RPMI7951 (cell line): ENCODE data around the gene TOM1L1. TPM values are rescaled to one million over a fixed set of nuclear protein-coding genes. Genes with fewer than 3 reads are reported as not detected.

Experiments
- DNase-seq: peaks from one replicate; pipeline ENCODE4 v3.0.0-alpha.2; 2012; ENCODE audit warnings: low read depth
- total RNA-seq: library from RNA; depleted of rRNA; stranded (reverse); fragments of >200 nt; shearing (Covaris generic); gene quantifications from 2 replicates; pipeline ENCODE4 v1.2.3, GENCODE V29; 2014; rRNA removed

The TOM1L1 gene
- total RNA-seq, 1 experiment from 2014 or later = 42.2 TPM

- DNase-seq = peak; percentile 38
These were observed 92.4 kb downstream of the TOM1L1 start for GRCh38 chr17:54992797-54993639.

DNA sequence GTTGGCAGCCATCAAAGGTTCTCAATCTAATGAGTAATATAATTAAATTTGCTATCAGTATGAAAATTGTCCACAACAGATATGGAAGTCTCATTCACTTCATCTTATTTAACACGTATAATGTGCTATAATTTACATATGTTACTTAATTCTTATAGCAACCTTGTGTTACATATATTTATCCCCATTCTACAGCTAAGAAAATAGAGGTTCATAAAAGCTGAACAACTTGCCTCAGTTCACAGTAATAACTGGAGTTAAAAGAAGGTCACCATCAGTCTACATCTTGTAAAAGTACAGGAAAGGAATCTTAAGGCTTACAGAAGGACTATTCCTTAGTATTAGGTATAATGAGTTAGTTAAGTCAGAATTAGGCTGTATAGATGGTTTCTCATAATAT, 95.8 kb downstream of the TOM1L1 start:
- no peak for DNase-seq

DNA sequence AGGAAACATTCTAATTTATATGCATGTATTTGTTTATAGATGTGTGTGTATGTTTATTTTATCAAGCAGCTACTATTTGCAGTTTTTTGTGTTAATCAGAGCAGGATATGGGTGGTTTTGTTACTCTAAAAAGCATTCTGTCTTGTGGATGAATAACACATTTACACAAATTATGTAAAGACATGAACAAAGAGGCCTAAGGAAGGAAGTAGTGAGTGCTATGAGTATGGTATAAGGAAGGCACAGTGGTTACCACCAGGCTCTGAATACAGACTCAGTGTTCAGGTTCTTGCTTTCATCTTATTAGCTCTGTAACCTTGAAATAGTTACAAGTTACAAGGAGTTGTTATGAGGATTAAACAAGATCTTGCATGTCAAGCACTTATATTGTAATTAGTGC, 101.8 kb downstream of the TOM1L1 start:
- no peak for DNase-seq

DNA sequence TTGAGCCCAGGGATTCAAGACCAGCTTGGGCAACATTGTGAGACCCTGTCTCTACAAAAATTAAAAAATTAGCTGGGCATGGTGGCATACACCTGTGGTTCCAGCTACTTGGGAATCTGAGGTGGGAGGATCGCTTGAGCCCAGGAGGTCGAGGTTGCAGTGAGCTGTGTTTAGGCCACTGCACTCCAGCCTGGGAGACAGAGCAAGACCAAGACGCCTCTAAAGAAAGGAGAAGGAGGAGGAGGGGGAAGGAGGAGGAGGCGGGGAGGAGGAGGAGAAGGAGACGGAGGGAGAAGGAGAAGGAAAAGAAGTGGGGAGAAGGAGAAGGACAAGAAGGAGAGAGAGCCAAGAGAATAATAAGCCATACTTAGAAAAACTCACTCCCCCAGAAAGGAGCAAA, 103.8 kb downstream of the TOM1L1 start:
- DNase-seq = no peak

- DNase-seq = peak; percentile 14
These were observed 104.9 kb downstream of the TOM1L1 start for GRCh38 chr17:55005520-55005919.

Other genes with a start within 250 kb of the TOM1L1 start
- 54.4 and 72.8 TPM in 2 replicates for gene COX11, start 67.8 kb downstream of the TOM1L1 start, total RNA-seq
- gene STXBP4, start 67.9 kb downstream of the TOM1L1 start, total RNA-seq = 5.6 and 10.4 TPM in 2 replicates